SK-N-SH (cell line): ENCODE data around the gene GSTCD.

Experiments
- POLR2AphosphoS5 ChIP-seq: IDR thresholded peaks from 2 replicates; pipeline ENCODE4 v1.6.1; 2012; ENCODE audit warnings: low read depth, low read length
- TF ChIP-seq, protein P1 (sequence below): fragments of 200-600 bp; sonication (generic); IDR thresholded peaks from 2 replicates; pipeline ENCODE4 v1.6.1; 2017; ENCODE audit warnings: antibody characterized with exemption, mild to moderate bottlenecking, moderate library complexity

DNA sequence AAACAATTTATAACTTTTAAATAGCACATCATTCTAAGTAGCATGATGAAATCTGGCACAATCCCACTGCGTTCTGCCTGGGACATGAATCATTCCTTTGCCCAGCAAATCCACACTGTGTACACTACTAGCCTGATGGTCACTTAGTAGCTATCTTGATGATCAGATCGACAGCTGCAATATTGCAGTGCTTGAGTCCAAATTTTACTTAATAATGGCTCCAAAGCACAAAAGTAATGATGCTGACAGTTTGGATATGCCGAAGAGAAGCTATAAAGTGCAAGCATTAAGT lies 100.1 kb downstream of the GSTCD start:
- TF ChIP-seq POLR2AphosphoS5, result no peak
- TF ChIP-seq, protein P1, sequence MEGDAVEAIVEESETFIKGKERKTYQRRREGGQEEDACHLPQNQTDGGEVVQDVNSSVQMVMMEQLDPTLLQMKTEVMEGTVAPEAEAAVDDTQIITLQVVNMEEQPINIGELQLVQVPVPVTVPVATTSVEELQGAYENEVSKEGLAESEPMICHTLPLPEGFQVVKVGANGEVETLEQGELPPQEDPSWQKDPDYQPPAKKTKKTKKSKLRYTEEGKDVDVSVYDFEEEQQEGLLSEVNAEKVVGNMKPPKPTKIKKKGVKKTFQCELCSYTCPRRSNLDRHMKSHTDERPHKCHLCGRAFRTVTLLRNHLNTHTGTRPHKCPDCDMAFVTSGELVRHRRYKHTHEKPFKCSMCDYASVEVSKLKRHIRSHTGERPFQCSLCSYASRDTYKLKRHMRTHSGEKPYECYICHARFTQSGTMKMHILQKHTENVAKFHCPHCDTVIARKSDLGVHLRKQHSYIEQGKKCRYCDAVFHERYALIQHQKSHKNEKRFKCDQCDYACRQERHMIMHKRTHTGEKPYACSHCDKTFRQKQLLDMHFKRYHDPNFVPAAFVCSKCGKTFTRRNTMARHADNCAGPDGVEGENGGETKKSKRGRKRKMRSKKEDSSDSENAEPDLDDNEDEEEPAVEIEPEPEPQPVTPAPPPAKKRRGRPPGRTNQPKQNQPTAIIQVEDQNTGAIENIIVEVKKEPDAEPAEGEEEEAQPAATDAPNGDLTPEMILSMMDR, result no peak
